Glomerular endothelial cell (primary cell): ENCODE results near the gene HACD3. TPM values are rescaled to one million over a fixed set of nuclear protein-coding genes. Genes with fewer than 3 reads are reported as not detected.

Source experiments
- total RNA-seq: library from RNA; depleted of rRNA; stranded (reverse); fragments of >200 nt; gene quantifications from 2 replicates; pipeline ENCODE4 v1.2.3, GENCODE V29; 2015

The HACD3 gene
- total RNA-seq, 1 donor from 2014 or later = 75.6 TPM

Other genes with a start within 250 kb of the HACD3 start
- 4.0 and 9.0 TPM in 2 replicates for gene PARP16, start 243.6 kb upstream of the HACD3 start, total RNA-seq
- gene RNU5A-1, start 234.4 kb upstream of the HACD3 start, total RNA-seq = not detected in 2 replicates
- not detected in 2 replicates for gene RNU5B-1, start 225.8 kb upstream of the HACD3 start, total RNA-seq
- 0.41 TPM in 1 of 2 replicates, not detected in the other for gene IGDCC3, start 152.5 kb upstream of the HACD3 start, total RNA-seq
- 0.29 and 1.4 TPM in 2 replicates for gene IGDCC4, start 107.5 kb upstream of the HACD3 start, total RNA-seq
- 22.3 and 35.8 TPM in 2 replicates for gene DPP8, start 12.8 kb upstream of the HACD3 start, total RNA-seq
- gene INTS14, start 80.7 kb downstream of the HACD3 start, total RNA-seq = 30.7 and 40.2 TPM in 2 replicates
- gene SLC24A1, start 91.5 kb downstream of the HACD3 start, total RNA-seq = 5.3 and 7.6 TPM in 2 replicates